H9 (cell line): ENCODE data around the gene AKR7A2. TPM values are rescaled to one million over a fixed set of nuclear protein-coding genes. Genes with fewer than 3 reads are reported as not detected.

ENCODE experiments used
- DNase-seq: peaks from one replicate; pipeline ENCODE4 v3.0.0-alpha.2; 2017
- H2AFZ ChIP-seq: one replicate; pipeline ENCODE4 v1.6.1; 2013; ENCODE audit warnings: mild to moderate bottlenecking, low read length, control low read depth, moderate library complexity
- H2AK5ac ChIP-seq: 2 replicates; pipeline ENCODE4 v1.6.1; 2013; ENCODE audit warnings: low read length, control low read depth, mixed read lengths; ENCODE audit not compliant: insufficient read length
- H2BK120ac ChIP-seq: one replicate; pipeline ENCODE4 v1.6.1; 2013; ENCODE audit warnings: low read depth, mild to moderate bottlenecking, low read length, control low read depth, inconsistent platforms; ENCODE audit not compliant: poor library complexity, severe bottlenecking
- H2BK12ac ChIP-seq: 2 replicates; pipeline ENCODE4 v1.6.1; 2013; ENCODE audit warnings: low read length, control low read depth, mixed read lengths, low read depth; ENCODE audit not compliant: insufficient read length
- H2BK15ac ChIP-seq: 2 replicates; pipeline ENCODE4 v1.6.1; 2013; ENCODE audit warnings: low read depth, low read length, control low read depth
- H2BK20ac ChIP-seq: one replicate; pipeline ENCODE4 v1.6.1; 2013; ENCODE audit warnings: low read depth, mild to moderate bottlenecking, low read length, control low read depth, inconsistent platforms; ENCODE audit not compliant: poor library complexity, severe bottlenecking
- H2BK5ac ChIP-seq: 2 replicates; pipeline ENCODE4 v1.6.1; 2013; ENCODE audit warnings: low read length, control low read depth, mixed read lengths; ENCODE audit not compliant: insufficient read length
- H3K14ac ChIP-seq: 2 replicates; pipeline ENCODE4 v1.6.1; 2013; ENCODE audit warnings: low read length, control low read depth; ENCODE audit not compliant: insufficient read depth
- H3K18ac ChIP-seq: 2 replicates; pipeline ENCODE4 v1.6.1; 2013; ENCODE audit warnings: low read depth, mild to moderate bottlenecking, mixed read lengths, low read length, control low read depth; ENCODE audit not compliant: insufficient read length
- H3K23ac ChIP-seq: 2 replicates; pipeline ENCODE4 v1.6.1; 2013; ENCODE audit warnings: low read length, control low read depth, mixed read lengths, low read depth; ENCODE audit not compliant: insufficient read length
- H3K23me2 ChIP-seq: 2 replicates; pipeline ENCODE4 v1.6.1; 2013; ENCODE audit warnings: low read depth, mild to moderate bottlenecking, mixed read lengths, low read length, control low read depth; ENCODE audit not compliant: insufficient read length, poor library complexity, severe bottlenecking
- H3K27ac ChIP-seq: 2 replicates; pipeline ENCODE4 v1.5.1; 2013; ENCODE audit warnings: low read length, control low read depth, mixed read lengths, low read depth; ENCODE audit not compliant: insufficient read length
- H3K27me3 ChIP-seq: 2 replicates; pipeline ENCODE4 v1.6.1; 2013; ENCODE audit warnings: low read length, control low read depth, inconsistent platforms; ENCODE audit not compliant: insufficient read depth
- H3K4ac ChIP-seq: 2 replicates; pipeline ENCODE4 v1.6.1; 2013; ENCODE audit warnings: low read depth, mild to moderate bottlenecking, control low read depth, inconsistent platforms, low read length, moderate library complexity
- H3K4me1 ChIP-seq: 2 replicates; pipeline ENCODE4 v1.6.1; 2013; ENCODE audit warnings: low read length, control low read depth, inconsistent platforms; ENCODE audit not compliant: insufficient read depth
- H3K4me2 ChIP-seq: 2 replicates; pipeline ENCODE4 v1.6.1; 2013; ENCODE audit warnings: low read length, control low read depth, mixed read lengths; ENCODE audit not compliant: insufficient read length, insufficient read depth
- H3K56ac ChIP-seq: 2 replicates; pipeline ENCODE4 v1.6.1; 2013; ENCODE audit warnings: low read depth, mild to moderate bottlenecking, mixed read lengths, low read length, control low read depth; ENCODE audit not compliant: insufficient read length
- H3K79me1 ChIP-seq: 2 replicates; pipeline ENCODE4 v1.6.1; 2013; ENCODE audit warnings: low read depth, mild to moderate bottlenecking, moderate library complexity, low read length, control low read depth, inconsistent platforms; ENCODE audit not compliant: insufficient read depth, poor library complexity, severe bottlenecking
- H3K79me2 ChIP-seq: 2 replicates; pipeline ENCODE4 v1.6.1; 2013; ENCODE audit warnings: low read length, control low read depth, inconsistent platforms; ENCODE audit not compliant: insufficient read depth
- H3K9ac ChIP-seq: 2 replicates; pipeline ENCODE4 v1.6.1; 2013; ENCODE audit warnings: low read length, control low read depth, mixed read lengths; ENCODE audit not compliant: insufficient read length; ENCODE audit errors: extremely low read depth
- H3K9me3 ChIP-seq: one replicate; pipeline ENCODE4 v1.6.1; 2013; ENCODE audit warnings: low read depth, low read length, inconsistent platforms; ENCODE audit not compliant: control insufficient read depth
- H3T11ph ChIP-seq: one replicate; pipeline ENCODE4 v1.6.1; 2013; ENCODE audit warnings: mild to moderate bottlenecking, low read length, control low read depth, inconsistent platforms
- H4K20me1 ChIP-seq: one replicate; pipeline ENCODE4 v1.6.1; 2013; ENCODE audit not compliant: control insufficient read depth, insufficient read length, insufficient read depth
- H4K5ac ChIP-seq: 2 replicates; pipeline ENCODE4 v1.6.1; 2013; ENCODE audit warnings: low read depth, mild to moderate bottlenecking, mixed read lengths, low read length, control low read depth; ENCODE audit not compliant: insufficient read length
- H4K8ac ChIP-seq: replicated peaks from 2 replicates; pipeline ENCODE4 v1.6.1; 2013; ENCODE audit warnings: low read length, control low read depth, mixed read lengths, low read depth; ENCODE audit not compliant: insufficient read length
- H4K91ac ChIP-seq: 2 replicates; pipeline ENCODE4 v1.6.1; 2013; ENCODE audit warnings: low read depth, mild to moderate bottlenecking, moderate library complexity, mixed read lengths, low read length, control low read depth; ENCODE audit not compliant: insufficient read length
- H3K27ac Mint-ChIP-seq, 3 experiments: 2 replicates in 2 of 3; 3 replicates in 1 of 3; pipeline ENCODE4 v1.8.0; 2020 to 2021; ENCODE audit warnings: mixed read lengths in 3 of 3, mild to moderate bottlenecking in 1 of 3, moderate library complexity in 1 of 3
- H3K27me3 Mint-ChIP-seq: 2 replicates; pipeline ENCODE4 v1.8.0; 2021; ENCODE audit warnings: low read depth, mild to moderate bottlenecking, moderate library complexity, mixed read lengths
- H3K36me3 Mint-ChIP-seq, 3 experiments: 2 replicates in 2 of 3; 3 replicates in 1 of 3; pipeline ENCODE4 v1.8.0; 2020 to 2021; ENCODE audit warnings: low read depth in 3 of 3, mixed read lengths in 3 of 3; ENCODE audit not compliant: insufficient read depth in 1 of 3
- H3K4me1 Mint-ChIP-seq, 2 experiments: 2 replicates each; pipeline ENCODE4 v1.8.0; 2020; ENCODE audit warnings: mixed read lengths in 2 of 2
- H3K4me3 Mint-ChIP-seq, 2 experiments: 2 replicates in 1 of 2; 3 replicates in 1 of 2; pipeline ENCODE4 v1.8.0; 2020 to 2021; ENCODE audit warnings: mild to moderate bottlenecking in 2 of 2, mixed read lengths in 2 of 2, moderate library complexity in 1 of 2
- H3K9me3 Mint-ChIP-seq, 2 experiments: 2 replicates in 1 of 2; 3 replicates in 1 of 2; pipeline ENCODE4 v1.8.0; 2020; ENCODE audit warnings: mild to moderate bottlenecking in 2 of 2, mixed read lengths in 2 of 2, moderate library complexity in 1 of 2
- WGBS: extraction: QIAGEN DNeasy Blood & Tissue Kit; methylation state at CpG from one replicate; pipeline ENCODE4 v1.1.7; 2013; ENCODE audit warnings: missing lambda C conversion rate, low lambda C conversion rate, mixed read lengths; ENCODE audit not compliant: insufficient read length; ENCODE audit errors: extremely low coverage; 5-methylcytosine and 5-hydroxymethylcytosine counted together
- total RNA-seq: library from RNA; stranded (reverse); gene quantifications from 2 replicates; pipeline ENCODE4 v1.2.1, GENCODE V29; 2021
- TF ChIP-seq, protein P1 (sequence below): fragments of 200-600 bp; sonication (generic); conservative IDR thresholded peaks from 3 replicates; pipeline ENCODE4 v1.8.0; 2021; ENCODE audit warnings: antibody characterized with exemption, mild to moderate bottlenecking

Gene AKR7A2
- total RNA-seq, 1 experiment from 2014 or later, result 50.3 TPM

DNA sequence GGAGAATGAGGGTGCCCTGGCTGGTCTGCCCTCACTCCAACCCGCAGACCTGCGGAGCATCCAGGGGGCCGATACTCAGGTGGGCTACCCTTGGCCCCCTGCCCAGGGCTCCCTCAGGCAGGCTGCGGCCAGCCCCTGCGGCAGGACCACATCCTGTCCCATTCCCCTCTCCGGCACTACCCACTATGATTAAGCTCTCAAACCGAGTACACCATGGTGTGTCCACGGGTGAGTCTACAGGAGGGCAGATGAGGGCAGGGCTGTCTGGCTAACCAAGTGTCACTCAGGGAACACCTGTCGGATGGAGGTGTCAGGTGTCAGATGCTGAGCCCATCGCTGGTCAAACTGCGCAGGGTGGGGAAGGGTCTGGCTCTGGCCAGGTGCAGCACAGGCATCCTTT lies 47.4 kb upstream of the AKR7A2 start:
- H4K5ac ChIP-seq, result no peak overlapping the region
- peaks cover 5% of the 10 kb centered on the region; the same call in 1 of the 2 replicates for H3K79me2 ChIP-seq
- Mint-ChIP-seq H3K36me3 (peaks cover 20 to 34% (median 32%) of the 10 kb centered on the region in 3 experiments), H3K9me3 (no peaks in the 10 kb centered on the region), H3K27me3 (peaks cover 1% of the 10 kb centered on the region; the same call in 1 of the 2 replicates), H3K4me1 (peaks cover 20 to 24% of the 10 kb centered on the region in 2 experiments), H3K27ac (no peak overlapping the region), H3K4me3 (no peak overlapping the region)
- H3K23ac ChIP-seq, result no peak overlapping the region
- no peak overlapping the region for H4K8ac ChIP-seq
- H3K27me3 ChIP-seq, result no peaks in the 10 kb centered on the region
- H2BK15ac ChIP-seq, result no peak overlapping the region
- 0 out of 2 replicates have a peak, but pooled peaks cover 3% of the 10 kb centered on the region for H3K4me1 ChIP-seq
- H3K18ac ChIP-seq, result no peak overlapping the region
- no peaks in the 10 kb centered on the region for H3K9me3 ChIP-seq
- H2BK5ac ChIP-seq, result no peak overlapping the region
- H2BK120ac ChIP-seq, result no peak overlapping the region
- WGBS, result no CpG with 5 or more reads among the region's 11 CpGs
- no peak overlapping the region for H2BK12ac ChIP-seq
- no peak overlapping the region for H3K4ac ChIP-seq
- no peak overlapping the region for H4K91ac ChIP-seq
- H2AK5ac ChIP-seq, result no peak overlapping the region
- no peak overlapping the region for H3K9ac ChIP-seq
- H3T11ph ChIP-seq, result no peak overlapping the region
- no peak for DNase-seq
- no peaks in the 10 kb centered on the region for H4K20me1 ChIP-seq
- H2AFZ ChIP-seq, result no peak overlapping the region
- no peaks in the 10 kb centered on the region for H3K23me2 ChIP-seq
- TF ChIP-seq, protein P1, sequence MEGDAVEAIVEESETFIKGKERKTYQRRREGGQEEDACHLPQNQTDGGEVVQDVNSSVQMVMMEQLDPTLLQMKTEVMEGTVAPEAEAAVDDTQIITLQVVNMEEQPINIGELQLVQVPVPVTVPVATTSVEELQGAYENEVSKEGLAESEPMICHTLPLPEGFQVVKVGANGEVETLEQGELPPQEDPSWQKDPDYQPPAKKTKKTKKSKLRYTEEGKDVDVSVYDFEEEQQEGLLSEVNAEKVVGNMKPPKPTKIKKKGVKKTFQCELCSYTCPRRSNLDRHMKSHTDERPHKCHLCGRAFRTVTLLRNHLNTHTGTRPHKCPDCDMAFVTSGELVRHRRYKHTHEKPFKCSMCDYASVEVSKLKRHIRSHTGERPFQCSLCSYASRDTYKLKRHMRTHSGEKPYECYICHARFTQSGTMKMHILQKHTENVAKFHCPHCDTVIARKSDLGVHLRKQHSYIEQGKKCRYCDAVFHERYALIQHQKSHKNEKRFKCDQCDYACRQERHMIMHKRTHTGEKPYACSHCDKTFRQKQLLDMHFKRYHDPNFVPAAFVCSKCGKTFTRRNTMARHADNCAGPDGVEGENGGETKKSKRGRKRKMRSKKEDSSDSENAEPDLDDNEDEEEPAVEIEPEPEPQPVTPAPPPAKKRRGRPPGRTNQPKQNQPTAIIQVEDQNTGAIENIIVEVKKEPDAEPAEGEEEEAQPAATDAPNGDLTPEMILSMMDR, result no peak
- H3K56ac ChIP-seq, result no peak overlapping the region
- H3K27ac ChIP-seq, result no peak overlapping the region
- H3K4me2 ChIP-seq, result no peak overlapping the region
- H3K79me1 ChIP-seq, result peaks cover 4% of the 10 kb centered on the region
- no peak overlapping the region for H2BK20ac ChIP-seq
- no peak overlapping the region for H3K14ac ChIP-seq
